ENCODE measurements around the gene BCKDK. TPM values are rescaled to one million over a fixed set of nuclear protein-coding genes. Genes with fewer than 3 reads are reported as not detected.

Gene BCKDK
- total and polyA plus RNA-seq, 2 donors (not counting 3 experiments of a cell fraction or from before 2014, with no cell fraction given) = 57.8 to 78.3 TPM

DNA sequence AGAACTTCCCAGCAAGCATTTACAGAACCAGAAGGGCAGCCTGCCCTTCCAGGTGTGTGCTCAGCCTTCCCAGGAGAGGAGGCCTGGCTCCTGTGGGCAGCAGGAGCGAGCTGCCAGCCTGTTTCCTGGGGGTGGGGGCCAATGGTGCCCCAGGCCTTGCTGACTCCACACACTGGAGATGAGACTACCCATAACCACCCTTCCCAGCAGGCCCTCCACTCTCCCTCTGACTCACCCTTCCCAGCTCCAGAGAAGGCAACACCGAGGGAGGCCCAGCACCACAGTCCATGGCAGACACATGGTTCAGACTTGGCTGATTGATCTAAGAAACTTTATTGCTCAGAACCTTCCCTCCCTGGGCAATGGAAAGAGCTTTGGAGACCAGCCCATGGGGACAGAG, 17.6 kb upstream of the BCKDK start:
- peaks cover 2 to 6% of the 10 kb centered on the region in 2 experiments for H3K36me3 ChIP-seq (ENCODE audit: control insufficient read depth in 2 of 2, extremely low read depth in 1 of 2, insufficient read depth in 2 of 2, low read length in 2 of 2)
- H2AFZ ChIP-seq (ENCODE audit: low read depth, low read length) = no peak overlapping the region
- no peak for DNase-seq (ENCODE audit: low read depth, low spot score)
- no peak overlapping the region for H3K9ac ChIP-seq (replicated peaks; ENCODE audit: extremely low read depth, insufficient read depth, low read length)
- H3K79me2 ChIP-seq (ENCODE audit: control insufficient read depth, insufficient read depth, low read length) = peaks cover 10% of the 10 kb centered on the region
- dilution Hi-C loops (cut with MboI; ENCODE audit: extremely low pct_ligation_motif_present, low sequenced_read_pairs) = no loop called here
- no TSS peak for BruUV-seq (replicated peaks)
- H3K27ac ChIP-seq (ENCODE audit: insufficient read depth, low read depth, low read length) = no peak overlapping the region
- no peaks in the 10 kb centered on the region for H3K9me1 ChIP-seq (replicated peaks; ENCODE audit: control insufficient read depth, extremely low read depth, insufficient read depth, low read length)
- CTCF ChIA-PET = interaction anchor here (2.5 to 6.5 kb wide), 2 partner anchors 52 to 107 kb away, joined by 7 to 66 read pairs; partner anchors contain the start of gene HSD3B7
- no peak for FAIRE-seq
- H3K4me2 ChIP-seq (ENCODE audit: insufficient read depth, low read length) = no peak overlapping the region
- no peaks in the 10 kb centered on the region for H3K27me3 ChIP-seq (ENCODE audit: control insufficient read depth in 2 of 2, insufficient read depth in 2 of 2, low read length in 2 of 2)
- TF ChIP-seq, protein P1, sequence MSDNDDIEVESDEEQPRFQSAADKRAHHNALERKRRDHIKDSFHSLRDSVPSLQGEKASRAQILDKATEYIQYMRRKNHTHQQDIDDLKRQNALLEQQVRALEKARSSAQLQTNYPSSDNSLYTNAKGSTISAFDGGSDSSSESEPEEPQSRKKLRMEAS (IDR thresholded peaks at IDR 0.05; ENCODE audit: insufficient read depth, insufficient read length) = no peak
- TF ChIP-seq MYC (IDR thresholded peaks at IDR 0.05; ENCODE audit: low read depth, low read length) = no peak
- TF ChIP-seq, protein P2, sequence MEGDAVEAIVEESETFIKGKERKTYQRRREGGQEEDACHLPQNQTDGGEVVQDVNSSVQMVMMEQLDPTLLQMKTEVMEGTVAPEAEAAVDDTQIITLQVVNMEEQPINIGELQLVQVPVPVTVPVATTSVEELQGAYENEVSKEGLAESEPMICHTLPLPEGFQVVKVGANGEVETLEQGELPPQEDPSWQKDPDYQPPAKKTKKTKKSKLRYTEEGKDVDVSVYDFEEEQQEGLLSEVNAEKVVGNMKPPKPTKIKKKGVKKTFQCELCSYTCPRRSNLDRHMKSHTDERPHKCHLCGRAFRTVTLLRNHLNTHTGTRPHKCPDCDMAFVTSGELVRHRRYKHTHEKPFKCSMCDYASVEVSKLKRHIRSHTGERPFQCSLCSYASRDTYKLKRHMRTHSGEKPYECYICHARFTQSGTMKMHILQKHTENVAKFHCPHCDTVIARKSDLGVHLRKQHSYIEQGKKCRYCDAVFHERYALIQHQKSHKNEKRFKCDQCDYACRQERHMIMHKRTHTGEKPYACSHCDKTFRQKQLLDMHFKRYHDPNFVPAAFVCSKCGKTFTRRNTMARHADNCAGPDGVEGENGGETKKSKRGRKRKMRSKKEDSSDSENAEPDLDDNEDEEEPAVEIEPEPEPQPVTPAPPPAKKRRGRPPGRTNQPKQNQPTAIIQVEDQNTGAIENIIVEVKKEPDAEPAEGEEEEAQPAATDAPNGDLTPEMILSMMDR (IDR thresholded peaks at IDR 0.05; ENCODE audit: extremely low read depth in 1 of 2, insufficient read depth in 1 of 2, low read depth in 1 of 2, low read length in 2 of 2) = no peak
- TF ChIP-seq FOS (IDR thresholded peaks at IDR 0.05; ENCODE audit: borderline replicate concordance, insufficient read depth, low read length) = no peak
- TF ChIP-seq EZH2 (IDR thresholded peaks at IDR 0.05; ENCODE audit: borderline replicate concordance, low read depth, low read length, severe bottlenecking) = no peak
- no peak for TF ChIP-seq POLR2A (IDR thresholded peaks at IDR 0.05; ENCODE audit: low read depth, low read length)
- TF ChIP-seq GATA2 (IDR thresholded peaks at IDR 0.05; ENCODE audit: insufficient read depth, insufficient read length, low read depth, low read length) = no peak
- TF ChIP-seq POLR2AphosphoS5 (IDR thresholded peaks at IDR 0.05; ENCODE audit: insufficient read depth, low read depth, low read length) = no peak
- no peak for TF ChIP-seq JUN (IDR thresholded peaks at IDR 0.05; ENCODE audit: borderline replicate concordance, insufficient read depth, insufficient read length, low read depth)
- H4K20me1 ChIP-seq (replicated peaks; ENCODE audit: control insufficient read depth, extremely low read depth, insufficient read depth, low read length) = no peaks in the 10 kb centered on the region
- H3K4me1 ChIP-seq (ENCODE audit: control insufficient read depth, extremely low read depth, insufficient read depth, low read length) = peaks cover 3% of the 10 kb centered on the region
- no peak overlapping the region for H3K4me3 ChIP-seq (replicated peaks in 1 of 3; ENCODE audit: insufficient read depth in 1 of 3, low read depth in 1 of 3, low read length in 3 of 3)
- no peaks in the 10 kb centered on the region for H3K9me3 ChIP-seq (replicated peaks; ENCODE audit: control insufficient read depth, insufficient read depth, low read length)
- intact Hi-C loops (cut with micrococcal nuclease) = no loop called here
- POLR2A ChIA-PET = no interaction called here

All from endothelial cell of umbilical vein (primary cell).